ENCODE measurements around the gene UIMC1.

Gene UIMC1

GRCh38 chr5:177035976-177036375 lies 29.4 kb upstream of the UIMC1 start:
- no peaks in the 10 kb centered on the region for H3K9me3 ChIP-seq (ENCODE audit: control insufficient read depth in 1 of 2, low read length in 2 of 2)
- no peaks in the 10 kb centered on the region for H3K27me3 ChIP-seq (ENCODE audit: low read depth, low read length)
- no peak overlapping the region for H3K27ac ChIP-seq (ENCODE audit: low read length)
- no peaks in the 10 kb centered on the region for H3K4me1 ChIP-seq (ENCODE audit: control insufficient read depth in 1 of 2, insufficient read depth in 2 of 2, low read length in 2 of 2)
- no peak overlapping the region for H3K4me3 ChIP-seq (ENCODE audit: low read depth in 1 of 2, low read length in 2 of 2)
- peaks cover 0 to 9% of the 10 kb centered on the region in 2 donors for H3K36me3 ChIP-seq (ENCODE audit: control insufficient read depth in 1 of 2, insufficient read depth in 2 of 2, low read length in 2 of 2)

- H3K27me3 ChIP-seq (ENCODE audit: low read depth, low read length), result no peaks in the 10 kb centered on the region
- no peaks in the 10 kb centered on the region for H3K9me3 ChIP-seq (ENCODE audit: control insufficient read depth in 1 of 2, low read length in 2 of 2)
- H3K4me3 ChIP-seq (ENCODE audit: low read depth in 1 of 2, low read length in 2 of 2), result no peak overlapping the region
- no peaks in the 10 kb centered on the region for H3K4me1 ChIP-seq (ENCODE audit: control insufficient read depth in 1 of 2, insufficient read depth in 2 of 2, low read length in 2 of 2)
- no peak overlapping the region for H3K27ac ChIP-seq (ENCODE audit: low read length)
- peaks cover 0 to 17% of the 10 kb centered on the region in 2 donors for H3K36me3 ChIP-seq (ENCODE audit: control insufficient read depth in 1 of 2, insufficient read depth in 2 of 2, low read length in 2 of 2)
These were observed 22.9 kb upstream of the UIMC1 start for GRCh38 chr5:177029498-177029897.

DNA sequence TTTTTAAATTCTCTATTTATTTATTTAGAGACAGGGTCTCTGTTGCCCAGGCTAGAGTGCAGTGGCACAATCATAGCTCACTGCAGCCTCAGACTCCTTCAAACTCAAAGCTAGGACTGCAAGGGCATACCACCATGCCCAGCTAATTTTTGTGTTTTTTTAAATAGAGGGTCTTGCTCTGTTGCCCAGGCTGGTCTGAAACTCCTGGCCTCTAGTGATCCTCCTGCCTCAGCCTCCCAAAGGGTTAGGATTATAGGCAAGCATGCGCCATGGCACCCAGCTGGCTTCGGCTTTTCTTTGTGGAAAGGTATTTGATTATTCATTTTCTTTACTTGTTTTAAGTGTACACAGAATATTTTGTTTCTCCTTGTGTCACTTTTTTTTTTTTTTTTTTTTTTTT lies 21.1 kb upstream of the UIMC1 start:
- H3K4me1 ChIP-seq (ENCODE audit: control insufficient read depth in 1 of 2, insufficient read depth in 2 of 2, low read length in 2 of 2), result peaks cover 0 to 9% of the 10 kb centered on the region in 2 donors
- H3K36me3 ChIP-seq (ENCODE audit: control insufficient read depth in 1 of 2, insufficient read depth in 2 of 2, low read length in 2 of 2), result peaks cover 0 to 12% of the 10 kb centered on the region in 2 donors
- H3K27ac ChIP-seq (ENCODE audit: low read length), result no peak overlapping the region
- H3K27me3 ChIP-seq (ENCODE audit: low read depth, low read length), result no peaks in the 10 kb centered on the region
- no peak overlapping the region for H3K4me3 ChIP-seq (ENCODE audit: low read depth in 1 of 2, low read length in 2 of 2)
- no peaks in the 10 kb centered on the region for H3K9me3 ChIP-seq (ENCODE audit: control insufficient read depth in 1 of 2, low read length in 2 of 2)

DNA sequence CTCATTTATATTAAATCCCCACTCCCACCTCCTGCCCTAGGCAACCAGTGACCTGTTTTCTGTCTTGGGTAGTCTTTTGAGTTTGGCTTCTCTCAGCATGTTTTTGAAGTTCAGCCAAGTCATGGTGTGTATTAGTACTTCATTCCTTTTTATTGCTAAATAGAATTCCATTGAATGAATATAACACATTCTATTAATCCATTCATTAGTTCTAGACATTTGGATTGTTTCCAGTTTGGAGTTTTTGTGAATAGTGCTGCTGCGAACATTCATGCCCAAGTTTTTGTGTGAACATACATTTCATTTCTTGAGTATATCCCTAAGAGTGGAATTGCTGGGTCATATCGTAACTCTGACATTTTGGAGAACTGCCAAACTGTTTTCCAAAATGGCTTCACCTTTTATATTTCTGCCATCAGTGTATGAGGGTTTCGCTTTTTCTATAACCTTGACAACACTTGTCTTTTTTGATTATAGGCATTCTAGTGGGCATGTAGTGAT lies 18.6 kb upstream of the UIMC1 start:
- Histone ChIP-seq H3K36me3 (ENCODE audit: control insufficient read depth in 1 of 2, insufficient read depth in 2 of 2, low read length in 2 of 2) (peaks cover 0 to 8% of the 10 kb centered on the region in 2 donors), H3K27me3 (ENCODE audit: low read depth, low read length) (no peaks in the 10 kb centered on the region), H3K4me1 (ENCODE audit: control insufficient read depth in 1 of 2, insufficient read depth in 2 of 2, low read length in 2 of 2) (peaks cover 0 to 9% of the 10 kb centered on the region in 2 donors), H3K4me3 (ENCODE audit: low read depth in 1 of 2, low read length in 2 of 2) (no peak overlapping the region), H3K27ac (ENCODE audit: low read length) (no peak overlapping the region), H3K9me3 (ENCODE audit: control insufficient read depth in 1 of 2, low read length in 2 of 2) (no peaks in the 10 kb centered on the region)

DNA sequence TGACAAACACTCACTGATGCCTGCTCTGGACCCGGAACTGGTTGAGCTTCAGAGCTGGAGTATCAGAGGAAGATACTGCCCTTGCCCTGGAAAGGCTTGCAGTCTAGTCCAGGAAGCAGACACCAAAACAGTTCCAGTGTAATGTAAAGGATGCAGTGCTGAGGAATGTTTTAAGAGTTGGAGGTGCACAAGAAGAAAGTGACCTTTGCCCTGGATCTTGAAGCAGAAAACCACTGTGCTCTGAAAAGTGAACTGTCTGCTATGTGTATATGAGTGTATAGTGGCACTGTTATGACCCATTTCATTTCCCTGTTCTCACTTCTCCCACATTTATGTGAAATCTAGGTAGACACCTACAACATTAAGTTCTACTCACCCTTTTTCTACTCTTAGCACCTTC lies 18.0 kb upstream of the UIMC1 start:
- H3K27me3 ChIP-seq (ENCODE audit: low read depth, low read length), result no peaks in the 10 kb centered on the region
- H3K4me3 ChIP-seq (ENCODE audit: low read depth in 1 of 2, low read length in 2 of 2), result no peak overlapping the region
- peaks cover 0 to 8% of the 10 kb centered on the region in 2 donors for H3K36me3 ChIP-seq (ENCODE audit: control insufficient read depth in 1 of 2, insufficient read depth in 2 of 2, low read length in 2 of 2)
- no peaks in the 10 kb centered on the region for H3K9me3 ChIP-seq (ENCODE audit: control insufficient read depth in 1 of 2, low read length in 2 of 2)
- no peak overlapping the region for H3K27ac ChIP-seq (ENCODE audit: low read length)
- peaks cover 0 to 9% of the 10 kb centered on the region in 2 donors for H3K4me1 ChIP-seq (ENCODE audit: control insufficient read depth in 1 of 2, insufficient read depth in 2 of 2, low read length in 2 of 2)

DNA sequence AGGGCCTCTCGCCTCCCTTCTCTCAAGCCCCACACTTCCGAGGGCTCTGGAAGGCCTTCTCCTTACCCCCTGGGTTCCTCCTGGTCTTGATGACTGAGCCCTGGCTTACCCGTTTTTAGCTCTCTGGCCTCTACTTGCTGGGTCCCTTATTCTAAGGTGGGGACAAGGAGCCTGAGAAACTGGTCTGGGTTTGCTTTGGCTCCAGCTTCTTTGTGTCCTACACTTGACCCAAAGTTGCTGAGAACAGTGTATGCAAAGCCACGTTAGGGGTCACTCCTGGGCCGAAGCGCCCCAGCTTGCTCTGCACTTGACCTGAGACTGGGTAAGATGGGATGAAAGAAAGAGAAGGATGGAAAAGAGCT lies 16.7 kb upstream of the UIMC1 start:
- H3K9me3 ChIP-seq (ENCODE audit: control insufficient read depth in 1 of 2, low read length in 2 of 2), result no peaks in the 10 kb centered on the region
- H3K27me3 ChIP-seq (ENCODE audit: low read depth, low read length), result no peaks in the 10 kb centered on the region
- H3K36me3 ChIP-seq (ENCODE audit: control insufficient read depth in 1 of 2, insufficient read depth in 2 of 2, low read length in 2 of 2), result peaks cover 0 to 4% of the 10 kb centered on the region in 2 donors
- peak overlapping the region; percentile 64 for H3K27ac ChIP-seq (ENCODE audit: low read length)
- peaks cover 0 to 9% of the 10 kb centered on the region in 2 donors for H3K4me1 ChIP-seq (ENCODE audit: control insufficient read depth in 1 of 2, insufficient read depth in 2 of 2, low read length in 2 of 2)
- H3K4me3 ChIP-seq (ENCODE audit: low read depth in 1 of 2, low read length in 2 of 2), result peak overlapping the region; percentile 73 to 79

DNA sequence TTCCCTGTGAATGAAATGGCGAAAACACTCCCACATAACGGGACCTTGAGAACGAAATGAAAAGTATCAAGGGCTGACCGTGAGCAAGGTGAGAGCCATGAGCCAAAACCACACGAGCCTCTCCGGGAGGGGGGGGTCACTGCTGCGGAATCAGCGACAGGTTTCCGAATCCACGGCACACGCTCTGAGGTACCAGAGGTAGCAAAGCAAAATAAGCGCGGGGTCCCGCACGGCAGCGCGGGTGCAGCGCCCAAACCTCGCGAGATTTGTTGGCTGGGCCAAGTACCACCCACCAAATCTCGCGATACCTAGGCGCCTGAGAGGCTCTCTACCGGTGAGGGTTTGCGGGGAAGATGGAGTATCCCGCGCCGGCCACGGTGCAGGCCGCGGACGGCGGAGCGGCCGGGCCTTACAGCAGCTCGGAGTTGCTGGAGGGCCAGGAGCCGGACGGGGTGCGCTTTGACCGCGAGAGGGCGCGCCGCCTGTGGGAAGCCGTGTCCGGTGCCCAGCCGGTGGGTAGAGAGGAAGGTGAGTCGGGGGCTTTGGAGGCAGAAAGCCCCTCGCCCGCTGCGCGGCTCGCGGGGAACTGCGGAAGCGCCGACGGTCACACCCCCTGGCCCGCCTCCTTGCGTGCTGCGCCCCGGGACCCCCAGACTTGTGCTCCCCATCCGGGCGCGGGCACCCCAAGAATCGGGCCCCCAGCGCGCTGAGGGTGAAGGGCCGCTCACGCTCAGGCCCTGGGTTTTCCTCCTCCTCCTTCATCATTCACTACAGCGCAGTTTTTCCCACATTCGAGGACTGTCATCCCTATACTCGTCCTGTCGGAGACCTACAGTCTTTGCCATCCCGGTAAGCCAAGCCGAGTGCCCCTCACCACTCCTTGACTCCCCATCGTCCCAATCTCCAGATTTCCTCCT lies 16.1 kb upstream of the UIMC1 start, which contains the start of gene ZNF346:
Gene ZNF346 (plus strand): TSS at position 311 of the 917 bp plus-strand sequence. CDS start 43 bp downstream, at position 354.
- Histone ChIP-seq H3K9me3 (ENCODE audit: control insufficient read depth in 1 of 2, low read length in 2 of 2) (no peaks in the 10 kb centered on the region), H3K4me1 (ENCODE audit: control insufficient read depth in 1 of 2, insufficient read depth in 2 of 2, low read length in 2 of 2) (peaks cover 0 to 9% of the 10 kb centered on the region in 2 donors), H3K36me3 (ENCODE audit: control insufficient read depth in 1 of 2, insufficient read depth in 2 of 2, low read length in 2 of 2) (peaks cover 0 to 4% of the 10 kb centered on the region in 2 donors), H3K4me3 (ENCODE audit: low read depth in 1 of 2, low read length in 2 of 2) (peak within 1 kb of the TSS; percentile 73 to 79), H3K27ac (ENCODE audit: low read length) (peak within 1 kb of the TSS; percentile 64), H3K27me3 (ENCODE audit: low read depth, low read length) (no peaks in the 10 kb centered on the region)

DNA sequence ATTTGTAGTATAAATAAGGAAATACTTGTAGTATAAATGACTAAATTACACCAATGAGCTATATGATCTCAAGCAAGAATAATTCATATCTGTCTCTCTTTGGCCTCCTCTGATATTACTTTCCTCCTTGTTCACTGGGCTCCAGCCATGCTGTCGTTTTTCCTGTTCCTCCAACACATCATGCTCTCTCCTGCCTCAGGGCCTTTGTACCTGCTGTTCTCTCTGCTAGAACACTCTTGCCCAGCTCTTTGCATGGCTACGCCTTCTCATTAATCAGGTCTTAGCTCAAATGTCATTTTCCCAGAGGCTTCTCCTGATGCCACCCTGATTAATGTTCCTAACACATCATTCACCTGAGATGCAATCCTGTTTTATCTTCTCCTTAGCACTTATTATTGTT lies 13.5 kb upstream of the UIMC1 start:
- no peaks in the 10 kb centered on the region for H3K9me3 ChIP-seq (ENCODE audit: control insufficient read depth in 1 of 2, low read length in 2 of 2)
- no peak overlapping the region for H3K4me3 ChIP-seq (ENCODE audit: low read depth in 1 of 2, low read length in 2 of 2)
- H3K36me3 ChIP-seq (ENCODE audit: control insufficient read depth in 1 of 2, insufficient read depth in 2 of 2, low read length in 2 of 2), result no peaks in the 10 kb centered on the region
- peaks cover 0 to 9% of the 10 kb centered on the region in 2 donors for H3K4me1 ChIP-seq (ENCODE audit: control insufficient read depth in 1 of 2, insufficient read depth in 2 of 2, low read length in 2 of 2)
- H3K27ac ChIP-seq (ENCODE audit: low read length), result no peak overlapping the region
- H3K27me3 ChIP-seq (ENCODE audit: low read depth, low read length), result no peaks in the 10 kb centered on the region

DNA sequence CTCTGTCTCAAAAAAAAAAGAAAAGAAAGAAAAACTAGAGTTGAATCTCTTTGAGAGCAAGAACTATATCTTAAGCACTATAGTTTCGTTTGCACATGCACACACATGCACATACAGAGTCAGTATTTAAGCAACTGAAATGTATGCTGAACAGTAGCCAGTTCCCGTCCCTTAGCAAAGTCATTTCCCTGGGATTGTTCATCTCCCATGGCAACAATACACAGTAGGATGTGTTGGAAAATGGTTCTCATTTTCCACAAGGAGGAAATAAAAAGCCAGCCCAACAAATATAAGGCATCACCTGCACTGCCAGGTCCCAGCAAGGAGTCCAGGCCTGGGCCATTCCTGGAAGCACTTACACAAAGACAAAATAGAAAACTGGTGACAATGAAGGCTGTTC lies 11.8 kb upstream of the UIMC1 start:
- Histone ChIP-seq H3K4me1 (ENCODE audit: control insufficient read depth in 1 of 2, insufficient read depth in 2 of 2, low read length in 2 of 2) (peaks cover 0 to 6% of the 10 kb centered on the region in 2 donors), H3K27me3 (ENCODE audit: low read depth, low read length) (no peaks in the 10 kb centered on the region), H3K36me3 (ENCODE audit: control insufficient read depth in 1 of 2, insufficient read depth in 2 of 2, low read length in 2 of 2) (no peaks in the 10 kb centered on the region), H3K4me3 (ENCODE audit: low read depth in 1 of 2, low read length in 2 of 2) (no peak overlapping the region), H3K27ac (ENCODE audit: low read length) (no peak overlapping the region), H3K9me3 (ENCODE audit: control insufficient read depth in 1 of 2, low read length in 2 of 2) (no peaks in the 10 kb centered on the region)

DNA sequence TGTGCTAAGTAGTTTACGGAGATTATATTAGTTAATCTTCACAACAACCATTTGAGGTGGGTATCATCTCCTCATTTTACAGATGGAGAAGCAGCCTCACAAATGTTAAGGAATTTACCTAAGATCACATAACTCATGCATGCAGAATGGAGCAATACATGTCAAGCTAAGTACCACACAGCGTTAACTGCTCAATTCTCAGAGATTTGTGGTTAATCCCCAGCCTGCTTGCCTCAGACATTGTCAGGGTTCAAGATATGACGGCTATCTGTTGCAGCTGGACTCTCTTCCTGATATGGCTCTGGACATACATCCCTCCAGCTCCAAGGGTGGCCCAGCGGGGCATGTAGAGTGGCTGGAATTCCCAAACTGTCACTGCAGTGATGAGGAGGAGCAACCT lies 8.6 kb upstream of the UIMC1 start:
- Histone ChIP-seq H3K27ac (ENCODE audit: low read length) (no peak overlapping the region), H3K9me3 (ENCODE audit: control insufficient read depth in 1 of 2, low read length in 2 of 2) (no peaks in the 10 kb centered on the region), H3K4me3 (ENCODE audit: low read depth in 1 of 2, low read length in 2 of 2) (no peak overlapping the region), H3K27me3 (ENCODE audit: low read depth, low read length) (no peaks in the 10 kb centered on the region), H3K4me1 (ENCODE audit: control insufficient read depth in 1 of 2, insufficient read depth in 2 of 2, low read length in 2 of 2) (peaks cover 0 to 7% of the 10 kb centered on the region in 2 donors), H3K36me3 (ENCODE audit: control insufficient read depth in 1 of 2, insufficient read depth in 2 of 2, low read length in 2 of 2) (no peaks in the 10 kb centered on the region)

DNA sequence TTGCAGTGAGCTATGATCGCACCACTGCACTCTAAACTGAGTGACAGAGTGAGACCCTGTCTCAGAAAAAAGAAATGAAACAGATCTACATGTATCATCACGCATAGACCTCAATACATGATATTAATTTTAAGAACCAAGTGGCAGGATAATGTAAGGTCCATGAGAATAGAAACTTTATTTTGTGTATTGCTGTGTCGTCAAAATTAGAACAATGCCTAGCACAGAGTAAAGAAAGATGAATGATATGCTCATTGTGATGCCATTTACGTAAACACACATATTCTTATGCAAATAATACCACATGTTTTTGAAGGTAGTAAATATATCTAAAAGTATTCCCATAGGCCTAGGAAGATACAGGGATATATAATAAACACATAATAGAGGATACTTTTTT lies 3.6 kb upstream of the UIMC1 start:
- no peaks in the 10 kb centered on the region for H3K27me3 ChIP-seq (ENCODE audit: low read depth, low read length)
- H3K4me3 ChIP-seq (ENCODE audit: low read depth in 1 of 2, low read length in 2 of 2), result no peak overlapping the region
- no peaks in the 10 kb centered on the region for H3K36me3 ChIP-seq (ENCODE audit: control insufficient read depth in 1 of 2, insufficient read depth in 2 of 2, low read length in 2 of 2)
- H3K9me3 ChIP-seq (ENCODE audit: control insufficient read depth in 1 of 2, low read length in 2 of 2), result no peaks in the 10 kb centered on the region
- H3K4me1 ChIP-seq (ENCODE audit: control insufficient read depth in 1 of 2, insufficient read depth in 2 of 2, low read length in 2 of 2), result peaks cover 0 to 11% of the 10 kb centered on the region in 2 donors
- no peak overlapping the region for H3K27ac ChIP-seq (ENCODE audit: low read length)

Measured in muscle layer of duodenum (tissue), 2 donors.